Breast epithelium (tissue), 4 donors: ENCODE data around the gene LRRC17. TPM values are rescaled to one million over a fixed set of nuclear protein-coding genes. Genes with fewer than 3 reads are reported as not detected.
A peak's percentile ranks its signal among the peaks of the same experiment; 100 is the strongest.

Source experiments
- DNase-seq, 2 donors: peaks; one replicate each; pipeline ENCODE4 v3.0.0-alpha.2; 2019; ENCODE audit warnings: low spot score in 2 of 2
- H3K27ac ChIP-seq, 2 donors: fragments of 200-600 bp; sonication (generic) in 1 of 2; one replicate each; pipeline ENCODE4 v1.5.1; 2016 to 2019; ENCODE audit warnings: mild to moderate bottlenecking in 1 of 2
- H3K27me3 ChIP-seq, 2 donors: fragments of 200-600 bp; sonication (generic) in 1 of 2; one replicate each; pipeline versions ENCODE4 v1.5.1 to v1.6.0; 2017 to 2019; ENCODE audit warnings: control low read depth in 1 of 2, mild to moderate bottlenecking in 1 of 2
- H3K36me3 ChIP-seq: fragments of 200-600 bp; one replicate; pipeline ENCODE4 v1.5.1; 2019
- H3K4me1 ChIP-seq, 2 donors: fragments of 200-600 bp; sonication (generic); one replicate each; pipeline ENCODE4 v1.5.1; 2016 to 2019; ENCODE audit warnings: control low read depth in 1 of 2
- H3K4me3 ChIP-seq, 3 donors: fragments of 200-600 bp; sonication (generic); 1 replicate in 2 of 3; 2 replicates in 1 of 3; pipeline ENCODE4 v1.5.1; 2016 to 2019; ENCODE audit warnings: mild to moderate bottlenecking in 3 of 3, moderate library complexity in 2 of 3
- H3K9me3 ChIP-seq, 2 donors: fragments of 200-600 bp; sonication (generic) in 1 of 2; one replicate each; pipeline ENCODE4 v1.5.1; 2016 to 2019; ENCODE audit warnings: control low read depth in 1 of 2
- CTCF ChIP-seq, 3 donors: fragments of 450-650 bp; IDR thresholded peaks; one replicate each; pipeline ENCODE4 v1.5.1; 2016 to 2017; ENCODE audit warnings: antibody characterized with exemption in 3 of 3, mild to moderate bottlenecking in 3 of 3, moderate library complexity in 3 of 3
- POLR2A ChIP-seq: fragments of 450-650 bp; IDR thresholded peaks from one replicate; pipeline ENCODE4 v1.6.1; 2016; ENCODE audit warnings: antibody characterized with exemption, mild to moderate bottlenecking, moderate library complexity
- POLR2AphosphoS5 ChIP-seq, 3 donors: sonication (generic); formaldehyde crosslinking; IDR thresholded peaks; one replicate each; pipeline ENCODE4 v1.6.1; 2017; ENCODE audit warnings: antibody characterized with exemption in 3 of 3
- intact Hi-C: fragments of 100-400 bp; cut with DNase I; formaldehyde crosslinking; loops from one replicate; pipeline ENCODE4 v1.15.1; 2023; ENCODE audit warnings: low total_unique reads
- total RNA-seq, 3 donors: library from RNA; depleted of rRNA; stranded (reverse); fragments of >200 nt; gene quantifications; one replicate each; pipeline ENCODE4 v1.1.0, GENCODE V29; 2016

Gene LRRC17
- total RNA-seq, 3 donors from 2014 or later, result 1.4 to 19.3 (median 8.2) TPM

DNA sequence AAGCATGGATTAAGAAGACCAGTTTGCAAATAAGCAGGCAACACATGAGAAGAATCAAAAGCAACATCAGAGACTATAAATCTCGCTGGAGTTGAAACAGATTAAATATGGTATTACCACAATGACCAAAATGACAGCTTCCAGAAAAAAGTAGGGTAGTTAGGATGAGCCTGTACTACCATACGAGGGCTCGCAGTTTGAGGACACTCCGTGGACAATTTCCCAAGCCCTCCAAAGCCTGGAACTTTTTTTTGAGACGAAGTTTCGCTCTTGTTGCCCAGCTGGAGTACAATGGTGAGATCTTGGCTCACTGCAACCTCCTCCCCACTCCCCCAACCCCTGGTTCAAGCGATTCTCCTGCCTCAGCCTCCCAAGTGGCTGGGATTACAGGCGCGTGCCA, 1.0 kb downstream of the LRRC17 start:
- no peak for TF ChIP-seq POLR2A
- TF ChIP-seq CTCF (IDR thresholded peaks at IDR 0.05), result no peak
- no peak for TF ChIP-seq POLR2AphosphoS5 (IDR thresholded peaks at IDR 0.05)
- Histone ChIP-seq H3K27ac (peak overlapping the region; percentile 7 to 73), H3K4me1 (no peaks in the 10 kb centered on the region), H3K36me3 (no peaks in the 10 kb centered on the region), H3K27me3 (no peaks in the 10 kb centered on the region), H3K9me3 (no peaks in the 10 kb centered on the region), H3K4me3 (peak overlapping the region; percentile 14 to 54 (median 28))
- DNase-seq, result no peak
- intact Hi-C loops, result no loop called here

DNA sequence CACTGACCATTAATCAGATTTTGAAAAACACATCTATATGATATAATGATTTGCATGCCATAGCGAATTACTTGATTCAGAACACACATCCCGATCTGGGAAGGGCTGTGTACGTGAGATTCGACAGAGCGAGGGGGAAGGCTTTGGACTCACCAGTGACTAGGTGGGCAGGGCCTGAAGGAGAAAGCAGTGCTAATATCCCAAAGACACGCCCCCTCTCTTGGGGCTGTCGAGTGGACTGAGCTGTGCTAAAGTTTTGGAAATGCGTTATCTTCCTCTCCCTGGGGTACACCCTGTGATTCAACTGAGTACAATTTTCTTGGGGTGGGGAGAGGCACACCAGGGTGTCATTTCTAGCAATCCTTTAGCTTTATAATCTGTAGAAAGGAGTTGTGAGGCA, 1.8 kb downstream of the LRRC17 start:
- no peaks in the 10 kb centered on the region for H3K36me3 ChIP-seq
- H3K9me3 ChIP-seq, result no peaks in the 10 kb centered on the region
- peak overlapping the region in 2 of 3 donors; percentile 28 to 54 for H3K4me3 ChIP-seq
- no peaks in the 10 kb centered on the region for H3K27me3 ChIP-seq
- no peak for DNase-seq
- intact Hi-C loops, result no loop called here
- H3K4me1 ChIP-seq, result no peaks in the 10 kb centered on the region
- H3K27ac ChIP-seq, result peak overlapping the region; percentile 7 to 73
- TF ChIP-seq POLR2AphosphoS5 (IDR thresholded peaks at IDR 0.05) (peak in 1 of 3 donors; percentile 53), POLR2A (no peak)

DNA sequence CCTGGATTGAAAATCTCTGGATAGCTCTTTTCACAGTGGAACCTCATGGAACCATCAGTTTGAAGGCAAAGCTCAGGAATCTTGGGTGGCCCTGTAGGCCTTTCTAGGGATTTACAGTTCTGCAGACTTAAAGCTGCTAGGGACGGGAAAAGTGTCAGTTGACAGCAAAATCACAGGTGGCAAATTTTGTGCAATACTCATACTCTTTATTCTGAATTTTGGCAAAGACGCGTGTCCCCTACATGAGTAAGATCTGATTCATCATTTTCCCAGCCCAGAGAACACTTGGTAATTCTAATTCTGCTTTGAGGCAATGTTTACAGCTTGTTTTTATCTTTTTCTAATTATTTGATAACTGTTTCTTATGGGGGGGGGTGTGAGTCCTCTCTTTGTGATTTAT, 3.6 kb downstream of the LRRC17 start:
- H3K36me3 ChIP-seq, result no peaks in the 10 kb centered on the region
- peak overlapping the region in 1 of 2 donors; percentile 30 for H3K27ac ChIP-seq
- no peaks in the 10 kb centered on the region for H3K9me3 ChIP-seq
- H3K4me3 ChIP-seq, result no peak overlapping the region
- intact Hi-C loops, result no loop called here
- H3K4me1 ChIP-seq, result no peaks in the 10 kb centered on the region
- no peaks in the 10 kb centered on the region for H3K27me3 ChIP-seq
- no peak for DNase-seq
- TF ChIP-seq CTCF (IDR thresholded peaks at IDR 0.05) (no peak), POLR2AphosphoS5 (IDR thresholded peaks at IDR 0.05) (no peak), POLR2A (no peak)

GRCh38 chr7:102916881-102917280, 4.1 kb downstream of the LRRC17 start:
- no peaks in the 10 kb centered on the region for H3K4me1 ChIP-seq
- intact Hi-C loops, result no loop called here
- TF ChIP-seq CTCF (IDR thresholded peaks at IDR 0.05) (no peak), POLR2A (no peak), POLR2AphosphoS5 (IDR thresholded peaks at IDR 0.05) (no peak)
- no peaks in the 10 kb centered on the region for H3K9me3 ChIP-seq
- H3K36me3 ChIP-seq, result no peaks in the 10 kb centered on the region
- no peaks in the 10 kb centered on the region for H3K27me3 ChIP-seq
- H3K4me3 ChIP-seq, result no peak overlapping the region
- no peak for DNase-seq
- H3K27ac ChIP-seq, result no peak overlapping the region

- Histone ChIP-seq H3K36me3 (no peaks in the 10 kb centered on the region), H3K27ac (peak overlapping the region in 1 of 2 donors; percentile 12), H3K27me3 (no peaks in the 10 kb centered on the region), H3K4me1 (no peaks in the 10 kb centered on the region), H3K9me3 (no peaks in the 10 kb centered on the region), H3K4me3 (no peak overlapping the region)
- intact Hi-C loops, result no loop called here
- no peak for DNase-seq
- TF ChIP-seq POLR2AphosphoS5 (IDR thresholded peaks at IDR 0.05), result no peak
- no peak for TF ChIP-seq CTCF (IDR thresholded peaks at IDR 0.05)
- no peak for TF ChIP-seq POLR2A
These were observed 4.9 kb downstream of the LRRC17 start for GRCh38 chr7:102917436-102918353.
